Activated naive CD4-positive, alpha-beta T cell treated with Interleukin-2 at 50 U/mL for 16 hours (primary cell): ENCODE results near the gene PLAC8L1.
A peak's percentile ranks its signal among the peaks of the same experiment; 100 is the strongest.
"Not testable (repeated sequence)": the region's sequence is repeated elsewhere in the genome, so short reads cannot be mapped to it uniquely, and the experiment has no call there.

Source experiments
- DNase-seq: peaks from one replicate; pipeline ENCODE4 v3.0.0-alpha.2; 2020

The PLAC8L1 gene, protein sequence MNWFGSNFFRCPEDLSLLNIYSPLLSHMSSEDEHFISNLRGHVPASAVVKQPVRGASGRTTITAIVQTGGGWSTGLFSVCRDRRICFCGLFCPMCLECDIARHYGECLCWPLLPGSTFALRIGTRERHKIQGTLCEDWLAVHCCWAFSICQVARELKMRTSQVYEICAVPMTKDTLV

DNA sequence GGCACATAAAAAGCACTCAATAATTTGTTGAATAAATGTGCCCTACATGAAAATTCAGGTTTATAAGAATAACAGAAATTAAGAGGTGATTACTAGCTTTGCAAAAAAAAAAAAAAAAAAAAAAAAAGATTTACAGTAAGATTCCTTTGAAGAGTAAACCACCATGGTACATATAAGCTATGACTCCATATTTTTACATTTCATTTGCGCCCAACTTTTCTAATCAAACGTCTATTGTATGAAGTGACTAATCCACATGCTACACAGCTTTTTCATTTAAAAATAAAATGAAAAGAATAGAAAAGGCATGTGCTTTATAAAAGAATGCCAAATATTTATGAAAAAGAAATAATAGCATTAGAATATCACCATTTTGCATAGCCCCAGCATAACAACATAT, at the start of gene PLAC8L1:
Gene PLAC8L1, minus strand, starts transcription at position 101 of the 400 bp plus-strand sequence. CDS start 1,266 bp downstream, outside the sequence.
- no peak for DNase-seq

DNA sequence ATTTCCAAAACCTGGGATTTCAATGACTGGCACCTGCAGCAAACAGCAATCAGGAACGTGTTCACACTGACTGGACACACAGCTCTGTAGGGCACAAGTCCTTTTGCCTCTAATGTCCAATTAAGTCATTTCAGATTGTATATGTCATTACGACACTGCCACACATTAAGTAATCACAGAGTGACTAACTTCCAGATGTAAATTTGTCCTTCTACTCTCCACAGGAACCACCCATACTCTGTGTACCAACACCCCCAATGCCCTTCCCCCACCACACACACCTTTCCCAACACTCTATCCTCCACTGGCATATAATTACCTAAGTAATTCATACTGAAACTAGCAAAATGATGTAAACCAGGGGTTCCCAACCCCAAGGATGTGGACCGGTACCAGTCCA, 46.6 kb upstream of the PLAC8L1 start:
- DNase-seq: no peak

DNA sequence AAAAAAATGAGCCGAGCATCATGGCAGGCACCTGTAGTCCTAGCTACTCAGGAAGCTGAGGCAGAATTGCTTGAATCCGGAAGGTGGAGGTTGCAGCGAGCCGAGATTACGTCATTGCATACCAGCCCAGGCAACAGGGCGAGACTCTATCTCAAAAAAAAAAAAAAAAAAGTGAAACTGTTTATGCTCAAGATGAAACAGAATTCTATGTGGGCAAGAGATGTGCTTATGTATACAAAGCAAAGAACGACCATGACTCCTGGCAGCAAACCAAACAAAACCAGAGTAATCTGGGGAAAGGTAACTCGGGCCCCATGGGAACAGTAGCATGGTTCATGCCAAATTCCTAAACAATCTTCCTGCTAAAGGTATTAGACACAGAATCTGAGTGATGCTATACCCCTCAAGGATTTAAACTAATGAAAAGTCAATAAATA, 32.6 kb upstream of the PLAC8L1 start:
- DNase-seq: no peak

DNA sequence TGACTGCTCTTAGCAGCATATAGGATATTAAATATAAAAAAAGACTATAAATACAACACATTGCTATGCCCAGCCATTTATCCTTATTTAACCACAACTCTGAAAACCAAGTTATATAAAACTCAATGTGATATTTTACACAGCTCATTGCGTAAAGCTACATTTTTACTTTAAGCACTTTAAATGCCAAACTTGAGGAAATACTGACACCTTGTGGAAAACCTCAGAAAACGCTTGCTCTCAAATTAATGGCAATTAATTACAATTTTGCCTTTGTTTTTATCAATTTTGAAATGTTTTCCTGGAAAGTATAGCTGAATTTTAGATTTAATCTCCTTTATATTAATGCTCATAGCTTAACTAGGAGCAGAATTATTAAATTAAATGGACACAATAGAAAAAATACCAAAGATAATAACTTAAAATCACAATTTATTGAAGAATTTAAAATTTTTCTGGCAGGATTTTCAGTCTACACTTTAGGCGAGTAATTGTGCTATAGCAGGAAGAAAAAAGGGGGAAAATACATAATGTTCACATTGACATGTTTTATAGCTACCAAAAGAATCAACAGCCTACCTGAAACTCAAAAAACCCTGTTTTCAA, 25.2 kb upstream of the PLAC8L1 start:
- DNase-seq: no peak

DNA sequence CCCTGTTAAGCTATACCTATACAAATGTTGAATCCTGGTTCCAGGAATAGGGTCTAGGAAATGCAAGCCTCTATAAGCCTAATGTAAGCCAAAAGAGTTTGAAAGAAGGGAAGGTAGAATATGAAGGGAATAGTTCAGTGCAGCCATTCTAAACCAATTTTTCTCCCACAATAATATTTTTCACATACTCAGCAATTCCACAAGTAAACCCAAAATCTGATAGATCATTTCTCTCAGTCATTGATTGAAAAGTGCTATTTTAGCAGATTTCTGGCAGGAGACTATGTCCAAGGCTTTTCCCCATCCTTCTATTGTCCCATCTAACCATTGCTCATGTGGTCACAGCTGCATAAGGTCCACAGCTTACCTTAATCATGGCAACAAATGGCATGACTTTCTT, 20.7 kb upstream of the PLAC8L1 start:
- no peak for DNase-seq

DNA sequence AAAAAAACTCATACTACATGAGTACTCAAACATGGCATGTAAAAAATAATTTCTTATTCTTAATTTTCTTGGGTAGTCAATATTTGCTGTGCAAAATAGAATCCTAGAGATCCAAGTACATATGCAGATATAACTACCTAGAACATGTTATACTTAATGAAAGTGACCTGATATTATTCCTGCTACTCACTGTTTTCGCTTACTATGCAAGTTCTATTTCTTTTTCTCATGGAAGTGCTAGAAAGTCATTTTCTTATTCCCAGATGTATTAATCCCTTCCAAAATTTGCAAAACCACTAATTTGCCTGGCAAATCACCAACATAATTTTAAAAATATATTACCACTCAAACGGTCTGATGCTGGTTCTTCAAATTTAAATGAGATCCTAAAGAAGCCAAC, 19.2 kb upstream of the PLAC8L1 start:
- no peak for DNase-seq

DNA sequence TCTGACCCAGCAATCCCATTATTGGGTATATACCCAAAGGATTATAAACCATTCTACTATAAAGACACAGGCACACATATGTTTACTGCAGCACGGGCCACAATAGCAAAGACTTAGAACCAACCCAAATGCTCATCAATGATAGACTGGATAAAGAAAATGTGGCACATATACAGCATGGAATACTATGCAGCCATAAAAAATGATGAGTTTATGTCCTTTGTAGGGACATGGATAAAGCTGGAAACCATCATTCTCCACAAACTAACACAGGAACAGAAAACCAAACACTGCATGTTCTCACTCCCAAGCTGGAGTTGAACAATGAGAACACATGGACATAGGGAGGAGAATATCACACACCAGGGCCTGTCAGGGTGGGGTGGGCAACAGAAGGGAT, 16.1 kb upstream of the PLAC8L1 start:
- not testable (repeated sequence) for DNase-seq

DNA sequence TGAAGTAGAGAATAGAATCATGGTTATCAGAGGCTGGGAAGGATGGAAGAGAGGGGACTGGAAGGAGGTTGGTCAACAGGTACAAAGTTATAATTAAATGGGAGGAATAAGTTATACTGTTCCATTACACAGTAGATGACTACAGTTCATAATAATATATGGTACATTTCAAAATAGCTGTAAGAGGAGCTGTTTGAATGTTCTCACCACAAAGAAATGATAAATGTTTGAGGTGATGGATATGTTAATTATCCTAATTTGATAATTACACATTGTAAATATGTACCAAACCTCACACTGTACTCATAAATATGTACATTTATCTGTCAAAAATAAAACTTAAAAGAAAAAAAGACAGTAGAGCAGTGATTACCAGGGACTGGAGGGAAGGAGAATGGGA, 12.9 kb upstream of the PLAC8L1 start:
- no peak for DNase-seq

DNA sequence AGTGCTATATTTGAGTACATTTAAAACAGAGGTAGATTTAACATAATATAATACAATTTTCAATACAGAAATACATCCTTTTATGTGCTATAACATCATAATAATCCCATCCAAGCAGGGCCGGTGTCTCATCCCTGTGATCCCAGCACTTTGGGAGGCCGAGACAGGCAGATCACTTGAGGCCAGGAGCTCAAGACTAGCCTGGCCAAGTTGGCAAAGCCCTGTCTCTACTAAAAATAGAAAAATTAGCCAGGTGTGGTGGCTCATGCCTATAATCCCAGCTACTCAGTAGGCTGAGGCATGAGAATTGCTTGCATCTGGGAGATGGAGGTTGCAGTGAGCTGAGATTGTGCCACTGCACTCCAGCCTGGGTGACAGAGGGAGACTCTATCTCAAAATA, 11.8 kb upstream of the PLAC8L1 start:
- not testable (repeated sequence) for DNase-seq

DNA sequence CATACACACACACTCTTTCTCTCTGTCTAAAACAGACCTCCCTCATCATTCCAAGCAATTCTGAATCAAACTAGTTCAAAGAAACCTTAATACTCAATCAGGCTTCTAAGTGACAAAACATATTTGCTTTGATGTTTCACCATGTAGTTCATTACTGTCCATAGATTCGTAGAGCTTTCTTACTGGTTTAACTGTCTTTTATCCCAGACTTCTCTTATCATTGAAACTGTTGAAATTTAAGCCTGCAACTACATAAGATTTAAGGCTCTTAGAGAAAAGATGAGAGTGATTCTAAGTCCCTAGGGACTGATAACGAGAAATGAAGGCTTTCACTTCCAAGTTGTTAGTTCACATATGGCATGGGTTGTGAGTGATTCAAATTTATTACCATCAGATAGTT, 11.0 kb upstream of the PLAC8L1 start:
- DNase-seq: no peak

DNA sequence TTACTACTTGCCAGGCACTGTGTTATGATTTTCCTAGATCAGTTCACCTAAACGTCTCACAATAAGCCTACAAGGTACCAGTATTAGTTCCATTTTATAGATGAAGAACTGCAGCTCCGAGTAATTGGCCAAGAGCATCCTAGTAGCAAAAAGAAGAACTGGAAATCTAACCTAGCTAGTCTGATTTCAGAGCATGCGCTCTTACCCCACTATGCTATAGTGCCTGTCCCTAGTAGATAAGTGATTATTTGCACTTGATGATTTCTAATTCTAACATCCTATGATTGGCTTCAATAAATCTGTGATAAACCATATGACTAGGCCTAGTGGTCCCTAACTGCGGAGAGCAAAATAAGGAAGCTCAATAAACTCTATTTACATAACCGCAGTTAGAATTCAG, 7.1 kb upstream of the PLAC8L1 start:
- no peak for DNase-seq

DNA sequence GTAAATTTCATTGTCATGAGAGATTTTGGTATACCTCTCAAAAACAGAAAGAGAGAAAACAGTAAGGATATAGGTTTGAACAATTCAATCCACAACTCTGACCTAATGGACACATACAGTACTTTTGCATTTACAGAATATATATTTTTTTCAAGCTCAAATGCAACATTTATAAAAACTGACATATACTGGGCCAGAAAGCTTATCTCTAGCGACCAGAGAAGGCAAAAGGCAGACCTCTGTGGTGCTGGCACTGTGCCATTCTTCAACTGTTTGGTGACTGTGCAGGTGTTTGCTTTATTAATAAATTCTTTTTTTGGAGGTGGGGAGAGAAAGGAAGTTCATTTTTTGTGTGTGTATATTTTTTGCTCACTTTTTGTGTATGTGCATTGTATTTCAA, 6.0 kb upstream of the PLAC8L1 start:
- no peak for DNase-seq

DNA sequence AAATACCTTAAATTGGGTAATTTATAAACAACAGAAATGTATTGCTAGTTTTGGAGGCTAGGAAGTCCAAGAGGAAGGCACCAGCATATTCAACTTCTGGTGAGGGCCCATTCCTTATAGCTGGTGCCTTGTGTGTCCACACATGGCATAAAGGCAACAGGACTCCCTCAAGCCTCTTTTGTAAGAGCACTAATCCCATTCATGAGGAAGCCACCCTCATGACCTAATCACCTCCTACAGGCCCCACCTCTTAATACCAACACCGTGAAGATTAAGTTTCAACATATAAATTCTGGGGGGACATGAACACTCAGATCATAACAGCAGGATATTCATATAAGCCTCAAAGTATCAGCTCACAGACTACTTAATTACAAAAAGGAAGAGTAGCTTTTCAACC, 4.0 kb upstream of the PLAC8L1 start:
- no peak for DNase-seq

DNA sequence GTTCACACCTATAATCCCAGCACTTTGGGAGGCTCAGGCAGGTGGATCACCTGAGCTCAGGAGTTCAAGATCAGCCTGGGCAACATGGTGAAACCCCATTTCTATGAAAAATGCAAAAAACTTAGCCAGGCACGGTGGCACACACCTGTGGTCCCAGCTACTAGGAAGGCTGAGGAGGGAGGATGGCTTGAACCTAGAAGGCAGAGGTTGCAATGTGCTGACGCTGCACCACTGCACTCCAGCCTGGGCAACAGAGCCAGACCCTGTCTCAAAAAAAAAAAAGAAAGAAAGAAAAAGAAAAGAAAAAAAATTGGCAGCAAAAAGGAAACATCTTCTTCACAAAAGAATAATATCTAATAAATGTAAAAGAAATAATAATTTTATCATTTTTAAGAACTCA, 3.5 kb upstream of the PLAC8L1 start:
- not testable (repeated sequence) for DNase-seq

DNA sequence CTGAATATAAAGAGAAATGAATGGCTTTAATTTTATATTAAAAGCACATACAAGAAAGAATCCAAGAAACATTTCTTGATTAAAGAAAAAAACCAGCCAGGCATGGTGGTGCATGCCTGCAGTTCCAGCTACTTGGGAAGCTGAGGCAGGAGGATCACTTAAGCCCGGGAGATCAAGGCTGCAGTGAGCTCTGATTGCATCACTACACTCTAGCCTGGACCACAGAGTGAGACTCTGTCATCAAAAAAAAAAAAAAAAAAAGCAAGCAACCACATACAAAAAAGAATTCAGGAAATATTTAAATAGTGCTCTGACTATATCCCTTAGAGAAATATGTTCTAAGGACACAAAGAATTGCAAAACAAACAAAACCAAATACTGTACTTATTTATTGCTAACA, 2.5 kb upstream of the PLAC8L1 start:
- no peak for DNase-seq

DNA sequence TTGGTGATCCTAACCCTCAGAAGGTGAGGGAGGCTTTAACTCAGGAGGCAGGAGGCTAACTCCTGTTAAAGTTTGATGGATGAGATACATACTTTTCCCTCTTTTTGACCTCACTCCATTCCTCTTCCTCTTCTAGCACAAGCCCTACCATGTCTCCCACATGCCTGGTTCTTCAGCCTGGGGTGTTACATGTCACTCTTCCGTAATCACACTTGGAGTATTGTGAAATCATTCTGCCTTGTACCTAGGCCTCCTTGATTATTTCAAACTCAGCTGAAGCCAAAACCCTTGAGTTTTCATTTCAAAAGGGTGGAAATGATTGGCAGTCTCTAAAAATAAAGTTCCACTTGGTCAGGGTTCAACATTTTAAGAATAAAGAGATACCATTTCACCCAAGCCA, 1.8 kb downstream of the PLAC8L1 start:
- DNase-seq: no peak

DNA sequence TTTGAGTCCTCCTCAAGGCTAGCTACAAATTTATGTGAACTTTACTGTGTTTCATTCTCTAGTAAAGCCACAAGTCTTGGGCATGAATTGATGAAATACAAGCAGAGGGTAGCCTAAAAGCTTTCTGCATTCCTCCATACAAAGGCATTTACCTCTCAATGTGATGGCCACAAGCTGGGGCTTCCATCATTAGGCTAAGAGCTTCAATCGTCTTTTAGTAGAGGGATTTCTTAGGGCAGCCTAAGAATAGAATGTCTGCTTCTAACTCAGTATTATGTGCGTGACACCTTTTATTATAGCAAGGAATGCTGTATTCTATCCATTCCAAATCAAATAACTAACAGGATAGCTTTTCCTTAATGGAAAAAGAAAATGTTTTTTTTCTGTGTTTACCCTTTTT, 3.7 kb downstream of the PLAC8L1 start:
- DNase-seq: no peak

DNA sequence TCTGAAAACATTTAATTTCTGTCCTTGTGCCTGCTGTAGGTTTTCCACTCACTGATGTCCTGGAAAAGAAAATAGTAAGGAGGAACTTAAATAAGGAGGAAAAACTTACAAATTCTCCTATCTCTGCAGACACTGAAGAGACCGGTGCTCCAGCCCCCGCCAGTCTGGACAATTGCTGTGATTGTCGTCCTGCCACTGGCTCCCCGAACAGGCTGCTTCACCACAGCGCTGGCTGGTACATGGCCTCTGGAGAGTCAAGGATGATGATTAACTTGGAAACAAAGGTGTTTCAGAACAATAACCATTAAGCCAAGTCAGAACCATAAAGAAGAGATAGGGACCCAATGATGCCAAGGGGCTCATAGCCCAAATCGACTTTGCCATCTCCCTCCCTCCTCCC, 7.3 kb downstream of the PLAC8L1 start:
- DNase-seq: no peak

DNA sequence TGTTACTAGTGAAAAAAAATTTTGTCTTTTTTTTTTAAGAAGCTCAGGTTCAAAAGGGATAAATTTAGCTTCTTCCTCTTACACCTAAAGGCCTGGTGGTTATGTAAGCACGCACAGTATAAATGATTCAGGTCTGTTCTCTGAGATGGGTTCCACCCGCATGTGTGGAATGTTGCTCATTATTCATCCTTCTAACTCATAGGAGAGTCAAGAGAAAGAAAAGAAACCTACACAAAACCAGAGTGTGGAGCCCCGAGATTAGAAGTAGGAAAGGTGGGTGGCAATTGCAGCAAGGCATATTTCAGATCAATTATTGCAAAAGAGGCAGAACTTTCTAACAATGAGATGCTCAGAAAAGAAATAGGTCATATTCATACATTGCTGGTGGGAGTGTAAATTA, 13.5 kb downstream of the PLAC8L1 start:
- no peak for DNase-seq

DNA sequence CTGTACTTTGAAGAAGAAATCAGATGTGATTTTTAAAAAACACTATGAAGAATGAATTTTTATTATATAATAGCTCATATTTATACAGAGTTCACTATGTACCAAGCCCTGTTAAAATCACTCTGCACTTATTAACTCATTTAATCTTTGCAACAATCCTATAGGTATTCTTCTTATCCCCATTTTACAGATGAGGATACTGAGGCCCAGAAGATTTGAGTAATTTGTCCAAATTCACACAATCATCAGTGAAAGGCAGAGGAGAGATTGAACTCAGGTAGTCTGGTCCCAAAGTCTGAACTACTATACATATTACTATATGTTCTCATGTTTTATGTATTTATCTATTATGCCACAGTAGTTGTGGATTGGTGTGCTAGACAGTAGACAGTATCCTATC, 16.1 kb downstream of the PLAC8L1 start:
- no peak for DNase-seq

DNA sequence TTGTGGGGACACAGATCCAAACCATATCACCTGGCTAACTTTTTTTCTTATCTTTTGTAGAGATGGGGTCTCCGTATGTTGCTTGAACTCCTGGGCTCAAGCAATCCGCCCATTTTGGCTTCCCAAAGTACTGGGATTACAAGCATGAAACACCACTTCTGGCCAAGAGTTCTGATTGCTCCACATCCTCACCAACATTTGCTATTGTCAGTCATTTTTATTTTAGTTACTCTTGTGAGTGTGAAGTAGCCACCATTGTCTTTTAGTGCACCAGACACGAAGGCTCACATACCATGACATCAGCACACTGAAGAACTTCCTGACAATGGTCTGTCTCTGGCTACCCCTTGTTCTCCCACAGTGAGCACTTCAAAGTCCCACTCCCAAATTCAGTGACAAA, 17.3 kb downstream of the PLAC8L1 start:
- DNase-seq: no peak

DNA sequence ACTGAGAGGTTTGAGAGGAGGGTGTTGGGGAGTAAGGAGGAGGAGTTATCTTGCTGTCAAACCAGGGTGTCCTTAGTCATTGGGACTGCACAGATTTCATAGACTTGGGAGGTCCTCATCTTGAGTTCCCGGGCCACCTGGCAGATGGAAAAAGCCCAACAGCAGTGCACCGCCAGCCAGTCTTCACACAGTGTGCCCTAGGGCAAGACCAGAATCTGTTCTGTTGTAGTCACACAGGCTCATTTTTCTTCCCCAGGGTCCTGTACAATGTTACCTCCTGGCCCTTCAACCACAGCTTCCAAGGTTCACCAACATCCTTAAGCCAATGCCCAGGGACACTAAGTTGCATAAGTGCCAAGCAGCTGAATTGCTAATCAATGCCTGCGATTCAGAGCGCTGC, 21.0 kb downstream of the PLAC8L1 start:
- no peak for DNase-seq

DNA sequence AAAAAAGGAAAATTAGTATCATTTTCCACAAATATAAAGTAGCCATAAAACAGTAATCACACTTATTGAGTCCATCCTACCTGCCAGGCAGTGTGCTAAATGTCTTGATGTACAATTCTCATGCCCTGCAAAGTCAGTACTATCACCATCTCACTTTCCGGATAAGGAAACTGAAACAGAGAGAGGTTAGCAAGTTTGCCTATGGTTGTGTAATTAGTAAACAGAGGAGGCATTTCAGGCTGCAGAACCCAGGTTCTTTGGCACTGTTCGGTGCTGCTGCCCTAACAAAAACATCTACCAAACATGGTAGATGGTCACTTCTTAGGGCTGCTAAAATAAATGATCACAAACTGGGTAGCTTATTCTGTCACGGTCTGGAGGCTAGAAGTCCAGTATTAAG, 22.6 kb downstream of the PLAC8L1 start:
- no peak for DNase-seq

DNA sequence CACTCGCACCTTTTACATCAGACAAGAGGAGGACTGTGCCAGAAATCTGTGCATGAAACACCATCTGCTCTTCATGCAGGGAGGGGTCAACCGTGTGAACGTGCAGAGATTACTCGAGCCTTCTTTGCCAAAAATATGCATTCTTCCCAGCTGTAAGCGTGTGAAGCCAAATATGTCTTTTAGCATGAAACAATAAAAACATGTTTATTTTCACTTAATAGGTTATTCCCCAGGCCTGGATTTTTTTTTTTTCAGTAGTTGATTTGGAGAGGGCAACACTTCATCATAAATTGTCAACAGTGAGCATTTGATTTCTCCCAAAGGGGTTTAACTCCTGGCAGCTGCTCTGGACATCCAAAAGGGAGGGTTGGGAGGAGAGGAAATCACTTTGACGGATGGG, 23.8 kb downstream of the PLAC8L1 start:
- no peak for DNase-seq

DNA sequence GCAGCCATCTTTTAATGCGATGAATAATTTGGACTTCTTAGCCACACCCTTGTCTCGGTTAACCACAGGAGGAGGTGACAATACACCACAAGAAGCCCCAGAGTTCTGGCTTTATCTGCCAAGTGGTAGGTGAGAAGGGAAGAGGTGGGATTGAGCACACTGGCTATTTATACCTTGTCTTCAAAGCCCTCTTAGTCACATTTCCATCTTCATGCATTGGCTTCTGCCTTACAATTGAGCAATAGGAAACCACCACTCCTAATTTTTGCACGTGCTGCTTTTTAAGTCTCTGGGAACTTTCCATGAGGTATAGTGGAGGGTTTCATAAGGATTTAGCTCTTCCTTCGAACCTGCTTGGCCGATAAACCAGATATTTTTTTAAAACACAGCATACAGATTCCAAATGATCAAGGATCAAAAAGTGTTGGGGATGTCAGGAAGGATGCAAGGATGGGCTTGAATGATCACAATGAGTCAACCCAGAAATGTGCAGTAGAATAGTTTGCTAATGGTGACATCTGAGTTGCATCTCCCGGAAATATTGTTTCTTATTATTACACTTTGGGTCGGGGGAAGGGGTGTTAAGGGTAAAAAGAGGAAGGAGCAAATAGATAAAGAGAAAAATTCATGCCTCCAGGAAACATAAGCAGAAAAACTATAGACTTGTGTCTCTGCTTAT, 25.5 kb downstream of the PLAC8L1 start:
- peak; percentile 4 for DNase-seq
